Mucosa of descending colon (tissue), 3 donors: ENCODE measurements around the gene KRTAP10-9. TPM values are rescaled to one million over a fixed set of nuclear protein-coding genes. Genes with fewer than 3 reads are reported as not detected.
"Not testable (repeated sequence)": the region's sequence is repeated elsewhere in the genome, so short reads cannot be mapped to it uniquely, and the experiment has no call there.

ENCODE experiments used
- ATAC-seq: fragments of 200-7000 bp; cut with Tn5 transposase; one replicate; pipeline ENCODE4 v1.9.1; 2020; ENCODE audit warnings: mild to moderate bottlenecking, moderate library complexity
- DNase-seq, 3 donors: peaks; one replicate each; pipeline ENCODE4 v3.0.0-alpha.2; 2020
- H3K36me3 ChIP-seq: fragments of 200-600 bp; one replicate; pipeline ENCODE4 v1.8.0; 2021; ENCODE audit warnings: low read depth, mild to moderate bottlenecking
- H3K4me1 ChIP-seq: fragments of 200-600 bp; one replicate; pipeline ENCODE4 v1.8.0; 2021; ENCODE audit warnings: low read depth, mild to moderate bottlenecking
- H3K4me3 ChIP-seq: fragments of 200-600 bp; one replicate; pipeline ENCODE4 v1.8.0; 2021; ENCODE audit warnings: mild to moderate bottlenecking
- H3K9me3 ChIP-seq: fragments of 200-600 bp; one replicate; pipeline ENCODE4 v1.8.0; 2021; ENCODE audit warnings: mild to moderate bottlenecking
- intact Hi-C, 2 donors: fragments of 100-400 bp; cut with DNase I in 1 of 2; cut with micrococcal nuclease in 1 of 2; formaldehyde crosslinking; loops; one replicate each; pipeline versions ENCODE4 v1.11.0 to v1.11.1; 2022; cut with DNase I, micrococcal nuclease
- total RNA-seq, 3 donors: library from RNA; stranded (reverse); fragmentation: NEBNext Ultra II Directional in 2 of 3; extraction: Animal tissue kit (Norgen Biotek cat#: 25700) in 2 of 3; gene quantifications; one replicate each; pipeline versions ENCODE4 v1.2.1 to v1.2.4, GENCODE V29; 2021 to 2023
- TF ChIP-seq, protein P1 (sequence below): fragments of 200-600 bp; IDR thresholded peaks from one replicate; pipeline ENCODE4 v1.8.0; 2022; ENCODE audit warnings: antibody characterized with exemption, mild to moderate bottlenecking
- donor health status: DM: no; HTN: no; CAD: no; lungs with moderate emphysema.
- donor health status: DM: no; HTN: no; CAD: no.
- donor health status: DM: no; HTN: yes; CAD: no.

KRTAP10-9 gene
- total RNA-seq, 3 donors from 2014 or later: not detected

DNA sequence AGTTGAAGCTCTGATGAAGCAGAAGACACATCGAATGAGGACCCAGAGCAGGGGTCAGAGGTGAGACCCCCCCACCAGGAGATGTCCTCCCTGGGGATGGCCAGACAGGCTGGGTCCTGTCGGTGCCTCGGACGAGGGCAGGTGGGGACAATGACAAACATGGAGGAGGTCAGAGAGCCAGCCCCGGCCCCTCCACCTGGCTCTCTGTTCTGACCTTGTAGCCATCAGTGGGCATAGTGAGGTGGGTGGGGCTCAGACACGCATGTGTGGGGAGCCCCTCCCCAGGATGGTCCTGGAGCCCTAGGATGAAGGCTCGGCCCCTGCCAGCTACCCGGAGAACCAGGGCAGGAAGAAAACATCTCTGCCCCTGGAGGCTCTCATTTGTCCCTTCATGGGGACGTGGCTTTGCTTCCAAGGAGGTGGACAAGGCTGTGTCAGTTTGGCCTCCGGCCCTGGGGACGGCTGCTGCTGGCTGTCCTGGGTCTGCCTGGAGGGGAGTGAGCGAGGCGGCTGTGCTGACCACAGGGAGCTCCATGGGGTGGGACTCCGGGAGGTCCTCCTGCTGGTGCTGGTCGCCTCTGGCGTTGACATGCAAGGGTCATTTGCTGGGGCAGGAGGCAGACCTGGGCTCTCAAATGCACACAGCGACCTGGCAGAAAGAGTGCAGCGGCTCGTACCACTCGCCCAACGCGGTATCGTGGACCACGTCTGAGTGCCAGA lies 37.1 kb upstream of the KRTAP10-9 start:
- TF ChIP-seq, protein P1, sequence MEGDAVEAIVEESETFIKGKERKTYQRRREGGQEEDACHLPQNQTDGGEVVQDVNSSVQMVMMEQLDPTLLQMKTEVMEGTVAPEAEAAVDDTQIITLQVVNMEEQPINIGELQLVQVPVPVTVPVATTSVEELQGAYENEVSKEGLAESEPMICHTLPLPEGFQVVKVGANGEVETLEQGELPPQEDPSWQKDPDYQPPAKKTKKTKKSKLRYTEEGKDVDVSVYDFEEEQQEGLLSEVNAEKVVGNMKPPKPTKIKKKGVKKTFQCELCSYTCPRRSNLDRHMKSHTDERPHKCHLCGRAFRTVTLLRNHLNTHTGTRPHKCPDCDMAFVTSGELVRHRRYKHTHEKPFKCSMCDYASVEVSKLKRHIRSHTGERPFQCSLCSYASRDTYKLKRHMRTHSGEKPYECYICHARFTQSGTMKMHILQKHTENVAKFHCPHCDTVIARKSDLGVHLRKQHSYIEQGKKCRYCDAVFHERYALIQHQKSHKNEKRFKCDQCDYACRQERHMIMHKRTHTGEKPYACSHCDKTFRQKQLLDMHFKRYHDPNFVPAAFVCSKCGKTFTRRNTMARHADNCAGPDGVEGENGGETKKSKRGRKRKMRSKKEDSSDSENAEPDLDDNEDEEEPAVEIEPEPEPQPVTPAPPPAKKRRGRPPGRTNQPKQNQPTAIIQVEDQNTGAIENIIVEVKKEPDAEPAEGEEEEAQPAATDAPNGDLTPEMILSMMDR: no peak
- intact Hi-C loops: no loop called here
- DNase-seq (no peak), ATAC-seq (no peak)
- no peaks in the 10 kb centered on the region for H3K36me3 ChIP-seq
- H3K4me1 ChIP-seq: no peaks in the 10 kb centered on the region
- no peak overlapping the region for H3K4me3 ChIP-seq
- H3K9me3 ChIP-seq: no peaks in the 10 kb centered on the region

DNA sequence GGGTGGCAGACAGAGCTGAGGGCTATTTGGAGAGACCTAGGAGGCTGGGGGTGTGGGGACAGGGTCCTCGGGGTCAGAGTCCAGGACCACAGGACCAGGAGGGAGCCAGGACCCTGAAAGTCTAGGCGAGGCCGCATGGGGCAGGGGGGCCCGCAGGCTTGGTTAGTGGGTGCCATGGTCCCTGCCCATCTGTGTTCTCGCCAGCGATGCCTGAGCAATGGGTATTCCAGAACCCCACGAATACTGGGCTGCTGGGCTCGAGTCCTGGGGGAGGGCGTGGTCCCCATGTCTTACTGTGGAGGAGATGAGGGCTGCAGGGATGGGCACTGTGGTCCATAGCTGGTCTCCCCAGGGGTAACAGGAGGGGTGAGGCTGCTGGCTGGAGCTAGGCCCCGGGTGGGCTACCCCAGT lies 36.6 kb upstream of the KRTAP10-9 start:
- Histone ChIP-seq H3K9me3 (no peaks in the 10 kb centered on the region), H3K36me3 (no peaks in the 10 kb centered on the region), H3K4me3 (no peak overlapping the region), H3K4me1 (no peaks in the 10 kb centered on the region)
- intact Hi-C loops: no loop called here
- no peak for DNase-seq
- ATAC-seq: no peak
- TF ChIP-seq, protein P1: no peak

DNA sequence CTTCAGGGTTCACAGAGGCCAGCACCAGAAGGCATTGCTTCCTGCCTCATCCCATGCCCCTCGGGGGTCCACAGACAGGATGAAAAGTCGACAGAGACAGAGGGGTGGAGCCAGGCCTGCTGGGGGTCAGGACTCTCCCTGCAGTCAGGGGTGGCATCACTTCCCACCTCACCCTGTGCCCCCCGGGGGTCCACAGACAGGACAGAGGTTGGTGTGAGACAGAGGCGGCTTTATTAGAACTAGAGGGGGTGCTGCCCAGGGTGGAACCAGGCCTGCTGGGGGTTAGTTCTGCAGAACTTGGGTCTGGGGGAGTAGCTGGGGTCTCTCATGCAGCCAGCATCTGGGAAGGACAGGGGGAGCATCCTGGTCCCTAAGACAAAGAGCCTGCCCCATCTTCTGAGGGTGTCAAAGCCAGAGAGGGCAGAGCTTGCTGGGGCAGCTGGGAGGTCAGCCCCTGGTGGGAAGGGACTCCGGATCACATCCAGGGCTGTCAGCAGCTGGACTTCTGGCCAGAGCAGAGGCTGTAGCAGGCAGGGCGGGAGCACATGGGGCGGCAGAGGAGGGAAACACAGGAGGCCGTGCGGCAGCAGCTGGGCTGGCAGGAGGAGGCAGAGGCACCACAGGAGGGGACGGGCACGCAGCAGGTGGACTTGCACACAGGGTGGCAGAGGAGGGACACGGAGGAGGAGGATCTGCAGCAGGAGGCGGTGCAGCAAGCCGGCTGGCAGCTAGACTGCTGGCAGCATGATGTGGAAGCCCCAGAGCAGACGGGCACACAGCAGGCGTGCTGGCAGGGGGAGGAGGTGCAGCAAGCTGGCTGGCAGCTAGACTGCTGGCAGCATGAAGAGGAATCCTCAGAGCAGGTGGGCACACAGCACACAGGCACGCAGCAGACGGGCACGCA lies 35.7 kb upstream of the KRTAP10-9 start:
- H3K9me3 ChIP-seq, DNase-seq, ATAC-seq, H3K4me1 ChIP-seq, intact Hi-C loops, H3K36me3 ChIP-seq, H3K4me3 ChIP-seq: not testable (repeated sequence)

DNA sequence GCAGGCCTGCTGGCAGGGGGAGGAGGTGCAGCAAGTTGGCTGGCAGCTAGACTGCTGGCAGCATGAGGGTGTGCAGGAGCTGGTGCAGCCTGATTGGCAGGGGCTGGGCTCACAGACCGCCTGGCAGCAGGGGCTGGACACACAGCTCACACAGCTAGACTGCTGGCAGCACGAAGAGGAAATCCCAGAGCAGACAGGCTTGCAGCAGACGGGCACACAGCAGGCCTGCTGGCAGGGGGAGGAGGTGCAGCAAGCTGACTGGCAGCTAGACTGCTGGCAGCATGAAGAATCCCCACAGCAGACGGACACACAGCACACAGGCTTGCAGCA lies 35.1 kb upstream of the KRTAP10-9 start:
- ATAC-seq, intact Hi-C loops, DNase-seq, H3K4me3 ChIP-seq, H3K9me3 ChIP-seq, H3K36me3 ChIP-seq, H3K4me1 ChIP-seq: not testable (repeated sequence)

DNA sequence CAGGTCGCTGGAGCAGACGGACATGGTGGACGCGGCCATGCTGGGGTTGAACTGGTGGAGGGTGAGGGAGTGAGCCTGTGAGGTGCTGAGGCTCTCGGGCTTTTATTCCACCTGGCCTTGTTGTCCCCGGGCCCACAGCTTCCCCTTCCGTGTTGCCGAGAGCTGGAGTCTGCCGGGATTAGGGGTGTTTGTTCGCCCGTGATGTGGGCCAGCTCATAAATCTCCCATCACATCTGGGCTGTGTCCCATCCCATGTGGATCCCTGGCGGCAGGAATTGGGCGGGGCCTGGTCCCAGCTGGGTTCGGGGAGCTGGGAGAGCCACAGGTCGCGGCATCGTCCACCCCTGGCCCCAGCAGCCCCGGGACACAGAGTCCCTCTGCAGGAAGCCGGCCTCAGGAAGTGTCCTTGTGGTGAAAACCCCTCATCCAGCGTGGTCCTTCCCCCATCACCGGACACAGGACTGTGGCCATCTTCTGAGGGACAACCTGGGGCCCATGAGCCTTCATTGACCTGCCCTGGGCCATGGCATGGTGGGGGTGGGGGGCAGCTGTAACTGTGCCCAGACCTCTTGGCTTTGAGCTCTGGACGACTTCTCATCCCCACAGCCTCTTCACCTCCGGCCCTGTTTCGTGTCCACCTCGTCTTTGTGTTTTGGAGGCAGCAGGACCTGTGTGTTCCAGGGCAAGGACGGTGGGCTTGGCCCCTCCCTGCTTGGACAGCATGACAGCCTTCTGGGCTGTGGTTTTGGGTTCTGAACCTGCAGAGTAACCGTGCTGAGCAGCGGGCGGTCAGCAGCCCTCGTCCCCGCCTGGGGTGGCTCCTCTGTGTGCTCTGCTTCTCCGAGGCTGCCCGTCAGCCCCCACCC lies 34.2 kb upstream of the KRTAP10-9 start, which contains the start of gene KRTAP10-6:
Gene KRTAP10-6 (minus strand): TSS at position 60 of the 866 bp plus-strand sequence. CDS start 21 bp downstream, at position 39.
- DNase-seq: no peak
- H3K4me3 ChIP-seq: no peak within 1 kb of the TSS
- ATAC-seq: no peak
- intact Hi-C loops: no loop called here
- H3K9me3 ChIP-seq: no peaks in the 10 kb centered on the region
- H3K4me1 ChIP-seq: no peaks in the 10 kb centered on the region
- TF ChIP-seq, protein P1: no peak
- no peaks in the 10 kb centered on the region for H3K36me3 ChIP-seq

DNA sequence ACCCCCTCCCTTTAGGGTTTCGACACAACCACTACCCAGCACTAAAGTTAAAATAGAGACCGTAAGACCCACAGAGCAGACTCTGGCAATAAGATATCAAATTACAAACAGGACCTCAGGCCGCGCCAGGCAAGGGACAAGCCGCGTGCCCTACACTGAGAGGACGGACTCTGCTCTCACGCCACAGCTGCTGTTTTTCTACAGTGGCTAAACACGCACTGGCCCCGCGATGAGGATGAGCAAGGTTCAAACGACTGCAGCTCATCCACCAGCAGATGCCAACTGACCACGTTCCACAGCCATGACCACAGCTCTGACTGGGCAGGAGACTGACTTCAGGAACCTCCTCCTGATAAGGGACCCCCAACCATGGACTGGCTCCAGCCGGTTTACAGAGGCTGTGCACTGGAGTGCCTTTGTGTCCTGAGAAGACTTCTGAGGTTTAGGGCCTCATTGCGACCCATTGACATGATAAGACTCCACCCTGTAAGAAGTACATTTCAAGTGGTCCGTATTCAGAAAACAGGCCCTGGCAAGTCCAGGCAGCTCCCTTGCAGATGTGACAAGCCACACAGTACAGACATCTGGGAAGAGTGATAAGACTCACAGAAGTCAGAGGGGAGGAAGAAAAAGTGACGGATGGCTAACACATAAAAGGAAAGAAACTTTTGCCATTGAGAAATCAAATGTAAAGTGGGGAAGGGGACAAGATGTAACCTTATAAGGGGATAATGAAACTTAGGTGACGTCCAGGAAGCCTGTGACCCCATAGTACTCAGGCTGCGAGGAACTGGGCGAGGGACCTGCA lies 33.1 kb upstream of the KRTAP10-9 start:
- ATAC-seq: no peak
- no peak overlapping the region for H3K4me3 ChIP-seq
- intact Hi-C loops: no loop called here
- no peak for DNase-seq
- TF ChIP-seq, protein P1: no peak
- H3K4me1 ChIP-seq: no peaks in the 10 kb centered on the region
- no peaks in the 10 kb centered on the region for H3K9me3 ChIP-seq
- no peaks in the 10 kb centered on the region for H3K36me3 ChIP-seq
